KG1 (cell line): ENCODE data around the gene IVNS1ABP.
A peak's percentile ranks its signal among the peaks of the same experiment; 100 is the strongest.
"Not testable (repeated sequence)": the region's sequence is repeated elsewhere in the genome, so short reads cannot be mapped to it uniquely, and the experiment has no call there.

Experiments
- DNase-seq: peaks from one replicate; lab custom pipeline; 2025; lab: John Stamatoyannopoulos, UW

IVNS1ABP gene

GRCh38 chr1:185334182-185334581, 17.1 kb upstream of the IVNS1ABP start:
- no peak for DNase-seq

DNA sequence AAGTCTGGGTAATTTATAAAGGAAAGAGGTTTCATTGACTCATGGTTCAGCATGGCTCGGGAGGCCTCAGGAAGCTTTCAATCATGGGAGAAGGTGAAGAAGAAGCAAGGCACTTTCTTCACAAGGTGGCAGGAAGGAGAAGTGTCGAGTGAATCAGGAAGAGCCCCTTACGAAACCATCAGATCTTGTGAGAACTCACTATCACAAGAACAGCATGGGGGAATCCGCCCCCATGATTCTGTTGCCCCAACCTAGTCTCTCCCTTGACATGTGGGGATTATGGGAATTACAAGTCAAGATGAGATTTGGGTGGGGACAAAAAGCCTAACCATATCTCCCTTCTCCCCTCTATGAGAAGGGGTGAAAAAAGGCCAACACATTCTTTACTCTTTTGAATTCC, 11.2 kb upstream of the IVNS1ABP start:
- no peak for DNase-seq

- no peak for DNase-seq
Observed at GRCh38 chr1:185325413-185325812, 8.4 kb upstream of the IVNS1ABP start.

DNA sequence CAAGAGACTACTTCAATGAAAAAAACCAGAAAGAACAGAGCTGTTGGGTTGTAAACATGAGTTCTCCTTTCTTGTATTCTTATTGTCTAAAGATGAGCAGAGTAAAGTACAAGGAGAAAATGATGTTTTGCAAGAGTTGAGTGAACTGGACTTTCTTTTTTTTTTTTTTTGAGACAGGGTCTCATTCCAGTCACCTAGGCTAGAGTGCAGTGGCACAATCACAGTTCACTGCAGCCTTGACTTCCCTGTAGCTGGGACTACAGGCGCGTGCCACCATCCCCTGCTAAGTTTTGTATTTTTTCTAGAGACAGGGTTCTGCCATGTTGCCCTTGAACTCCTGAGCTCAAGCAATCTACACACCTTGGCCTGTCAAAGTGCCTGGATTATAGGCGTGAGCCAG, 7.1 kb upstream of the IVNS1ABP start:
- no peak for DNase-seq

DNA sequence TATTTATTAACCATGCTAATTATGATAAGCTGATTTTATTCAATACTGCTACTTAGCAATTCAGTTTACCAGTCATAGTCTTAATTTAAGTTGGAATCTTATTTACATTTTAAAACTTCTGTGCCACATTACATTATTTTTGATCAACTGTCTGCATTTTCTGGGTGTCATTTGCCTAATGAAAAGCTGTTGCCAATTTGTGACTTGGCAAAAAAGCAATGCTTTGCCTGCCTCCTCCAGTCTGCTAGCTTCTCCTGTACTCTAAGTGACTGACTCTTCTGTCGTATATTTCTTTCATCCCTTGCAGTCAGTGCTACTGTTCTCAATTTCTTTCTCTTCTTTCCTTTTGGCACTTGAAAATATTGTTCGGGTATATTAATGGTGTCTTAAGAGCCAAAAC, 5.6 kb upstream of the IVNS1ABP start:
- DNase-seq: no peak

DNA sequence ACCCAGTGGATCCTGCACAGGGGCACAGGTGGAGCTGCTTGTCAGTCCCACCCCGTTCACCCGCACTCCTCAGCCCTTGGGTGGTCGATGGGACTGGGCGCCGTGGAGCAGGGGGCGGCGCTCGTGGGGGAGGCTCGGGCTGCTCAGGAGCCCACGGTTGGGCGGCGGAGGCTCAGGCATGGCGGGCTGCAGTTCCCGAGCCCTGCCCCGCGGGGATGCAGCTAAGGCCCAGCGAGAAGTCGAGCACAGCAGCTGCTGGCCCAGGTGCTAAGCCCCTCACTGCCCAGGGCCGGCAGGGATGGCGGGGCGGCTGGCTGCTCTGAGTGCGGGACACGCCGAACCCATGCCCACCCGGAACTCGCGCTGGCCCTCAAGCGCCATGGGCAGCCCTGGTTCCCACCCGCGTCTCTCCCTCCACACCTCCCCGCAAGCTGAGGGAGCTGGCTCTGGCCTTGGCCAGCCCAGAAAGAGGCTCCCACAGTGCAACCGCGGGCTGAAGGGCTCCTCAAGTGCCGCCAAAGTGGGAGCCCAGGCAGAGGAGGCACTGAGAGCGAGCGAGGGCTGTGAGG, 4.7 kb upstream of the IVNS1ABP start:
- DNase-seq: not testable (repeated sequence)

DNA sequence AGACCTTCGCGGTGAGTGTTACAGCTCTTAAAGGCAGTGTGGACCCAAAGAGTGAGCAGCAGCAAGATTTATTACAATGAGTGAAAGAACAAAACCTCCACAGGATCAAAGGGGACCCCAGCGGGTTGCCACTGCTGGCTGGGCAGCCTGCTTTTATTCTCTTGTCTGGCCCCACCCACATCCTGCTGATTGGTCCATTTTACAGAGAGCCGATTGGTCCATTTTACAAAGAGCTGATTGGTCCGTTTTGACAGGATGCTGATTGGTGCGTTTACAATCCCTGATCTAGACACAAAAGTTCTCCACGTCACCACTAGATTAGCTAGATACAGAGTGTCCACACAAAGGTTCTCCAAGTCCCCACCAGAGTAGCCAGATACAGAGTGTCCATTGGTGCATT, 4.1 kb upstream of the IVNS1ABP start:
- not testable (repeated sequence) for DNase-seq

GRCh38 chr1:185319139-185319475, 2.1 kb upstream of the IVNS1ABP start:
- DNase-seq: no peak

GRCh38 chr1:185318431-185319138, 1.5 kb upstream of the IVNS1ABP start:
- DNase-seq: no peak

DNA sequence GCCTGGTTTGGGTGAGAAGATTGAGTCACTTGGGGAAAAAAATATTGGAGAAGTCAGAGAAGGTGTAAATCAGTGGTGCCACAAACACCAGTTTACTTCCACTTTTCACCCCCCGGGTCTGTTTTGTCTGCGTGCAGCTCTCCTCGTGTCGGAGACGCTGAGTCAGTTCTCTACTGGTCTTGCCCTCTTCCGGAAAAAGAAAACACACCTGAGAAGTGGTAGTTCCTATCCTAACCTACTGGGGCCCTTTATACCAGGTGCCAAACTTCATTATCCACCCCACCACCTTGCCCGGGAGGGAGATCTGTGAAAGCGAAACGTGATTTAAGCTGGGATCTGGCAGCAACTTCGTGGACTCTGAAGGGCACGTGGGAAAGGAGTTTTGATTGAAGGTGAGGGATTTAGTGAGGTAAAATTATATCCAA, 855 bp upstream of the IVNS1ABP start:
- DNase-seq: peak; percentile 73

DNA sequence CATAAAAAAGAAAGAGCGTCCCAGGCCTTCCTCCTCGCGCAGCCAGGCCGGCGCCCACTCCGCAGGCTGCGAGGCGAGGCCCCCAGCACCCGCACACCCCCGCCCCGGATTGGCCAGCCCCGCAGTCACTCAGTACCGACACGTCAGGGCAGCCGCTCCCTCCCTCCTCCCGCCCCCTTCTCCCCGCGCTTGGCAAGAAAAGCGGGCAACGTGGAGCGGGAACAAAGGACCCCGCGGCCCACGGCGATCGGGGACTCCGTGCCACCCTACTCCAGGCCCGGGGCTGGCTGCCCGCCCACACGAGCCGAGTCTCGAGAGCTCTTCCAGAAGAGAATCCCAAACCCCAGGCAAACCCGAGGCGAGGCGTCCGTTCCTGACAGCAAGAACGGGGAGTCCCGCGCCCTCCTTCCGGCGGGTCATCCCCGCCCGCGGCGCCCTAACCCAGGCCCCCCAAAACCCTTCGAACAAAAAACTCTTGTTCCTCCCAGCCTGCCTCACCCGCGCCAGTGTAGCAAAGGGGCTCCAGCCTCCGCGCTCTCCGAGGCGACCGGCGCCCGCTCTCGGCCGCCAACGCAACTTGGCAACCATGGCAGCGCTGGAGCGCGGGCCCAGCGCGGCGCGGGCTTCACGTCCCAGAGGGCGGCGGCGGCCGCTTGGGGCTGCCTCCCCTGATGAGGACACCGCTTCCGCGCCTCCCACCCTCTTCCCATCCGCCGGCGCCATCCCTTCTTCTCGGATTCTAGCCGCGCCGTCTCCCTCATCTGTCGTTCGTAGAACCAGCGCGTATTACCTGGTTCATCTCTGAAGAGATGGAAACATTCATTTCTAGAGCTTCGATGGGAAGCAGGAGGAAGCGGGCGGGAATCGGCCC, 645 bp downstream of the IVNS1ABP start:
- DNase-seq: peak; percentile 56

GRCh38 chr1:185315445-185316071, 1.5 kb downstream of the IVNS1ABP start:
- no peak for DNase-seq

- DNase-seq: no peak
Observed at GRCh38 chr1:185314411-185314810, 2.6 kb downstream of the IVNS1ABP start.

DNA sequence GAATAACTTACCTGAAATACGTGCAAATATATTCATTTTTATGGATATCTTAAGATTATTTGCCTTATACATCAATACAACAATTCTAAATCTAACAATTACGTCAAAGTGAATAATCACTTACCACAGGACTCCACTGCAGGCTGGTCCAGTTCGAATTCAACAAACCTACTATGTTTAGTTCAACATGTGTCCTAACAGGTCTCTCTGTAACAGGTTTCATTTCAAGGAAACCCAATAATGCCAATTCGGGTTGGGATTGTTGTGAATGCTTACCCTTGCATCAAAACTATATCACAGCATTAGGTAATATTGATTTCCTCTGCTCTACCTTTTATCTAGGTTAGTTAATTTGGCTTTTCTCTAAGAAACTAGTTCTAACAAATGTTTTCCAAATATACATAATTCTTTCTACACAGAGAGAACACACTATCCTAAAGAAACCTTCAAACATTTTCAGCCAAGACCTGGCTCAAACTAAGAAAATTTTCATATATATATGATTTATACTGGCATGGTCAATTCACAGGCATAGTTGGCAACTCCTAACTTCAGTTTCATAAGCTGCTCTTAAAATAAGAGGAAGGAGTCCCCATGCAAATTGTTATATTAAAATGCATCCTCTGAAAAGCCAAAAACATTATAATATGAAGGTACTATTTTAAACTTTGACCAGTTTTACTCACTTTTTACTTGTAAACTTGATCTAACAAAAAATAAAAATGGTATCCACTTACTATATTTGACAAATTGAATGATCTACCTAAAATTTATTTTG, 4.5 kb downstream of the IVNS1ABP start:
- DNase-seq: no peak

- no peak for DNase-seq
Observed at GRCh38 chr1:185311589-185312225, 5.3 kb downstream of the IVNS1ABP start.

GRCh38 chr1:185309566-185309965, 7.5 kb downstream of the IVNS1ABP start:
- no peak for DNase-seq

- no peak for DNase-seq
Observed at GRCh38 chr1:185308126-185308525, 8.9 kb downstream of the IVNS1ABP start.

GRCh38 chr1:185305419-185305818, 11.6 kb downstream of the IVNS1ABP start:
- no peak for DNase-seq

DNA sequence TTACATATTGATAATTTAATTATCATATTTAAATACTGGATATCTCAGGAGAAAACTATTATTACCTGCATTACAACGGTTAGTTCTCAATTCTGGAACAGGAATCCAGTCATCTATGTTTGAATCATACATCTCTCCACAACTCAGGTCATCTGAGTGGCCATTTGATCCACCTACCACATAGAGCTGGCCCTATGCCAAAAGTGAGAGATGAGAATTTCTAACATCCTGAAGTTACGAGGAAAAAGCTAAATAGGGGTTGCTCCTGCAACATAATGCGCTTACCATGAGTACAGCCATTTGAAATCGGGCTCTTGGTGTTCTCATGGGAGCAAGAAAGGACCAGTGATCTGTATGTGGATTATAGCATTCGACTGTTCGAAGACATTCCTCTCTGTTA, 16.9 kb downstream of the IVNS1ABP start:
- no peak for DNase-seq

GRCh38 chr1:185297982-185298381, 19.1 kb downstream of the IVNS1ABP start:
- DNase-seq: no peak

- DNase-seq: no peak
Observed at GRCh38 chr1:185295091-185295490, 22.0 kb downstream of the IVNS1ABP start.
